ENCODE data around the gene HOOK1.

The HOOK1 gene

DNA sequence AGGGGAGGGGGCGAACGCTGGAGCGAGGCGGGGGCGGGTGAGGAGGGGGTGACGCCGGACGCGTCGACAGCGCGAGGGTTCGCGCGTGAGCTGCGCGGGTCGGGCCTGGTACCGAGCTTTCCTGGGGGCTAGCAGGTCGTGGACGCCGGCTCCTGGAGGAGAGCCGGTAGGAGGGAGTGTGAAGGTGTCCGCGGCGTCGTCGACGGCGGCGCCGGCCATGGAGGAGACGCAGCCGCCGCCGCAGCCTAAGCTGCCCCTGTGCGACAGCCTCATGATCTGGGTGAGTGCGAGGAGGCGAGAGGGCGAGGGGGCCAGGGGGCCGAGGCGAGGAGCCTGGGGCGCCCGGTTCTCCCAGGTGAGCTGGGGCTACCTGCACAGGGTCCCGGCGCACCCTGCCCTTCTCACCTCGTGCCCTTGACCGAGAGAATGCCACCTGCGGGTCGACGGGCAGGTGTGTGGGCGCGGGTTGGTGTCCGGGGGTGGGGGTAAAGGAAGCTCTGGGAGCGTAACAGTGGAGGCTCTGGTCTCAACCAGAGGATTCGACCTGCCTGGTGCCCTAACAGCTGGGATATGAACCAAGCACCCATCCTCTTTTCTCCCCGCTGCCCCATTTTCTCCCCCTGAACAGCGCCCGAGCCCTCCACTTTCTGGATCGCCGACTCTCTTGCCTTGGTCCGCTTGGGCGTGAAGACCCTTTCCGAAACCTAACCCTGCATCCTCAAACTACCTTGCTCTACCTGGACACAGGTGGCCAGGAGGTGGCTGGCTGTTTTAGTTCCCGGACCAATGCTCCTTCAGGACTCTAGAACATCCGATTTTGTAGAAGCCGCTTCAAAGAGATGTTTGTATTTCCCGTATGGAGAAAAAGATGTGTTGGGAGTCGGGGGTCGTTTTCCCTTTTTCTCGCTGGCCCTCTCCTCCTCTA is at the start of gene HOOK1:
TSS of gene HOOK1 (plus strand) at position 49 of the 925 bp plus-strand sequence. CDS start at position 218, 169 bp downstream.
- no peak for DNase-seq

DNA sequence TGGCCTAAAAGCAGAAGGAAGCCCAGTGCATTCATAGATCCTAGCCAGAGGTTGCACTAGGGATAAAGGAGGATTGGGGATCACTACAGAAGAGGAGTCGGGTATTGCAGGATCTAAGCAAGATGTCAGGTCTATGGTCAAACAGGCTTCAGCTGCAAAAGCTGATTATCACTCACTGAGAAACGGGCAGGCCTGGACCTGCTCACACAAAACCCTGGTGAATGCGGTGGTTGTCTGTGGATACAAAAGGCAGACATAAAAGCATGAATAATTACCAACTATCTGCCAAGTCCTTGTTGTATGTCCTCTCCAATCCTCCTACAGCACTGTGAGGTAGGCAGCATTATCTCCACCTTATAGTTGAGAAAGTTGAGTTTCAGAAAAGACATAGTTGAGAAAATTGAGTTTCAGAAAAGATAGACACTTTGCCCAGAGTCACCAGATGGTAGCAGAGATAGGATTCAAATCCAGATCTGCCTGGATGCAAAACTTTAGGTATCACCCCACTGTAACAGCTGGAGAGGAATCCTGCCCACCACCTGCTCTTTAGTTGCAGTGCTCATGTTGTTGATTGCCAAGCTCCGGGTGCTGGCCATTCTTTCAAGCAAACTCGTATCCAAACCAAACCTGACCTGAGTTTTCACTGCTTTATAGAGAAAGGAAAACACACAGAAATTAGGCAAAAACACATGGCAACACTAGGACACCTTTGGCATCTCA is 49.6 kb upstream of the HOOK1 start:
- no peak for DNase-seq

DNA sequence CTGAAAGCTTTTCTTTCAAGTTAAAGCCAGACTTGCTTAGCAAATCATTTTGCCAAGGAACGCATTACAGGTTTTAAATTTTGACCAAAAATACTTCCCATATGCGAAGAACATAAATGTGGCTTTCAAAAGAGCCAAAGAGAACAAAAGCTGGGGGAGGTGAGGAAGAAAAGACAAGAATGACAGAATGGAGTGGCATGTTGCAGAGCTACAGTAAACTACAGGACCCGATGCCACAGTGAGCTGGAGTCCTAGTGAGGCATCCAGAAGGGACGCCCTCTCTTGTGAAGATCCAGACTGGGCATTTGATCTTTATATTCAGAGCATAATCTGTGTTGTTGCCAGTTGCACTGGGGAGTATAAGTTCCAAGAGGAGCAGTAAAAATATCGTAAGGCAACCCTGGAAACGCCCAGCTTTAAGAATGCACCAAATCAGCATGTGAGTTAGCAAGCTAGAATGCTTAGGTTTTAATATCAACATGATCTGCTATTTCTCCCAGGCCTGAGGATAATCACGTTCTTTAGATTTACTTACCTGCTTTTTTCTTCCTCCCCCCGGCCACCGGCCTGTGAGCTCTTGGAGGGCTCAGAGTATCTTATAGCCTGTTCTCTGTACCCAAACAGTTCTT is 48.4 kb upstream of the HOOK1 start:
- no peak for DNase-seq

DNA sequence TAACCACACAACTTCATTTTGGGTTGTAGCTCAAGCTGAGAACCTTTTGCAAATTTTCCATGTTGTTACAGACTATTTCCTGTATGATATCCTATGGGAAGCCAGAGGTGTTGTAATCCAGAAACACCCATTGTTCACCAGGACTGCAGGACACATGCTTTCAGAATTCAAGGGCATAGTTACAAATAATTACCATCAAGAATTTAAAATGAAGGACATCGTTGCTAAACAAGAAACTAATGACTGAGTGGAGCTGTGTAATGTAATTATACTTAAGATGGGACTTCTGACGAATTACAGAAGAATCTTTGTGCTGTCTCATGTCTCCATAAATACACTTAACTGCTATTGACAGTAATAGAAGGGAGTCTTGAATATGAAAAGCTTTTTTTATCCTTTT is 47.6 kb upstream of the HOOK1 start:
- no peak for DNase-seq

DNA sequence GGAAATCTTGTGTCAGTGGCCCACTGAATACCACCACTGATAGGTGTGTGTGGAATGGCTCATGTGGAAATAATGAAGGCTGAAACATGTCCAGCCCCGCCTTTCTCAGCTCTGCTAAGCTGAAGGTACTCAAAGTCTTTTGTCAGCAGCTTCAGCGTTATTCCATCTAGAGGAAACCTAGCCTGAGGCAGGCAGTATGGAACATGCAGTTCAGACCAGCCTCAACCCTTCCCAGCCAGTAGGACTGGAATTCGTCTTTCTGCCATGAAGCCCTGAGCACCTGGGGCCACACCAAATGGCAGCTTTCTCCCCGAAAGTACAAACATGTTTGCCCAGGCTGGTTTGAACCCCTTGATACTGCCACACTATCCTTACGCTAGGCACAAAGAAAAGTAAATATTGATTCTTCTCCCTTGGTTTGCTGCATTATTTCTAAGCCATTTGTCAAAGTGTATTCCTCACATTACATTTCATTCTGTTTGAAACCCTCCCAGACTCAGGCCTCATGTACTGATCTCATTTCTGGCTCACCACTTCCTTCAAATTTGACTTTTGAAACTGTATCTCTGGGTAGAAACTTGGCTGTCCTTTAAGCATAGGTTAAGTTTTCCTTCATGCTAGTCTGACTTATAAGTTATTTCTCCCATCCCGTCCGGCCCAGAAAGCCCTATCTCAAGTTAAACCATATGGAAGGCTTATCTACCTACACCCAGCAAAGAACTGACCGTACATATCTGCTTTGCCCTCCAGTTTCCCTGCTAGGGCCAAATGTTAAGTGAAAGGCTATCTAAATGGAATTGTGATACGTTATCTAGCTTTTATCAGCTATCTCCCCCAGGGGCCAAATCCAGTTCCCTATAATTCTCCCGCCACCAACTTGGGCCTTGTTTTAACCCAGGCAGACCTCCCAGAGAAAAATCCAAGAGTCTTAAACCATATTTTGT is 45.7 kb upstream of the HOOK1 start:
- DNase-seq = no peak

DNA sequence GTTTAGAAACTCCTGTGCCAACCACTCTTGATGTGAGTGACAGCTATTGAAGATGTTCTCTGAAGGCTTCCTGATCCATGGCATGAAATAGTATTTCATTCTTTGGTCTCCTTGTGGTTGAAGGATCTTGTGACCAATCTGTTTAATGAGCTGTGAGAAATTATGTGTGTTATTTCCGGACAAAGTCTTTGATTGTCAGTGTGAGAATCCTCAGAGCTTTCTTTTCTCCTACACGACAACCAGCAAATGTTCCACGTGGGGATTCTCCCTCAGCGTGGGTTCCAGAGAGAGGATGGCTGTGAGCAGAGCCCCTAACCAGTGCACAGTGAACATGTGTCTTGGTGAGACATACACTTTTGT is 45.0 kb upstream of the HOOK1 start:
- DNase-seq = no peak

DNA sequence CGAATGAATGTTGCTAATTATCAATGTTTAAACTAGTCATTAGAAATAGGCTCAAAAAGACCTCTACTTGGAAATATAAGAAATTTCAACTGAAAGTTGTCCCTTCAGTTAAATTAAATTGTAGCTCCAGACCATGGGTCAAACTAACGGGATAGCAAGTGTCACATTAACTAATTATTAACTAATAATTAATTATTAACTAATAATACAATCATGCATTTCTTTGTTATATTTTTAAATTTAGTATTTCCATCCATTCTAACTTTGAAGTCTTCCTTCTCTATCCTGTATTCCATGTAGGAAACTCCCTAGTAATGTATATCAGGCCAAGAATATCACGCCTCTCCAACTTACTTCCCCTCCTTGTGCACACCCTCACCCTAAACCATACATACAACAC is 43.4 kb upstream of the HOOK1 start:
- DNase-seq = no peak

DNA sequence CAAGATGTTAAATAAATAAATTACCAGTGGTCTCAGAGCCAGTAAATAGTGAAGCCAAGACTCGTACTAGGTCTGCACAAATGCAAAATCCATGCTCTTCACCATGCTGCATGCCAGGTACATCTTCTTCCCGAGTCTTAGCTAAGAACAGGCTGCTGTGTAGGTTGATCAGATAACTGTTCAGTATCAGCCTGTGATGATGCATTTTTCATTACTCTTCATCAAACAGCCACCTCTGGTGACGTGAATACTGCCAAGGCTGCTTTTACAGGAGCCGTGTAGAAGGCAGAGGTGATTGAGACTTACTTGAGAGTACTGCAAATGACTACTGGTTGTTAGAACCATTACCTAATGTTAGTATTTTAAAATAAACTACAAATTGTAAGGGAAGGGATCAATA is 39.3 kb upstream of the HOOK1 start:
- DNase-seq = no peak

DNA sequence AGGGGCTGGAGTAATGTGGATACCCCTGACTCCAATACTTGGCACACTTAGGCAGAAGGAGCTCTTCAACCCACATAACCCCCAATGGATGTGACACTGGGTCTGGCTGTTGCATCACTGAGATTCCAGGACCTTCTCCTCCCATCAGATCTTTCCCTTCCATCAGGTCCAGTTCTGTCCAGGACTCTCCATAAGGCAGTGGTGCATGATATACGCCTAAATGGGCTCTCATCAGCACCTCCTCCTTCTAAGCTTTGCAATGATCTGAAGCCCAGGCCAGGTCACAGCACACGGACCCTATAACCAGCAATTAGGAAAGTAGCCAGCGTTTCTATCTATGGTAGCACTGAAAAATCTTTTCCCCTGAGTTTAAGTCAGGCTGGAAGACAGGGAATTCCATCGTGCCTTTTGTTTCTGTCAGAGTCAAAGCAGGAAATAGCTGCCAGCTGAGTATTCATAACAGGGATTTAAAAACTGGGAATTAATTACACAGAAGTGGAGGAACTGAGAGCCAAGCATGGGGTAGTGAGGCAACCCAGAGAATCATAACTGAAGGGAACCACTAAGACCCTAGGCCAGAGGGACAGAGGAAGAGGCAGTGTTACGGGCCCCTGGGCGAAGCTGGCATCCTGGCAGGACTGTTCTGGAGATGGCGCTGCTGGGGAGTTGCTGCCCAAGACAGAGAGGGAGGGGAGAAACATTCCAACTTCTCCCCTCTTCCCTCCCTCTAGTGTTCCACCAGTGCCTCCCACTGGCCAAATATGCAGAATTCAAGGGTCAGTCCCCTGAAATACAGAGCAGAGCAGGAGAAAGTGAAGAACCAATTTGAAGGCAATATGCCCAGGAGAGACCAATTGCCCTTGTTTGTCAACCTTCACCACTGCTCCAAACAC is 37.5 kb upstream of the HOOK1 start:
- DNase-seq = no peak

DNA sequence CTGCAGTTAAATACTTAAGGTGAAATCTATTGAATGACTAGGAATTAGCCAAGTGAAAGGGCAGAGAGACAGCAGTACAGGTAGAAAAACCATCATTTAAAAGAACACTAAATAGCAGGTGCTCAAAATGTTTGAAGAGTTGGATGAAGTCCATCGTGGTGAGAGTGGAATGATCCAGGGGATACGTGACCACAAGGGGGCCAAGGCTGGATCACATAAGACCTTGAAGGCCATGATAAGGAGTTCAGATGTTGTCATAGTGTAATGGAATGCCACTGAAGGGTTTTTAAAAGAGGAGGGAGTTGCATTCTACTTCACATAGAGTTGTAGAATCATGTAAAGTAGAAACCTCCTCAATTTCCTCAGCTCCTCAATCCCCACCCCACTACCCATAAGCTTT is 34.8 kb upstream of the HOOK1 start:
- no peak for DNase-seq

DNA sequence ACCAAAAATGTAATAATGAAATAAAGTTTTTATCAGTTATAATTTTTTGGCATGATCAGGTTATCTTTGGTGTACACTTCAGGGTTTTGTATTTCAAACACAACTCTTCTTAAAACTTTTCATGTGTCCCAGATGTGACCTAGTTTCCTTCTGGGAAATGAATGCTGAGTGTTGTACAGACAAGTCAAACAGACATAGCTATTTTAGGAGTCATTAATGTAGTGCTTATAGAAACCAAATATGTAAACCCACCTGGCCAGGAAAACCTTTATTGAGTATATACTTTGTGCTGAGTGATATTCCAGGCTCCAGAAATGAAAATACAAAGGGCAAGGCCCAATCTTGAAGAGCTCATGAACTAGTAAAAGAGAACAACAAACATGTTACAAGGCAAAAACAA is 25.9 kb upstream of the HOOK1 start:
- DNase-seq = no peak

DNA sequence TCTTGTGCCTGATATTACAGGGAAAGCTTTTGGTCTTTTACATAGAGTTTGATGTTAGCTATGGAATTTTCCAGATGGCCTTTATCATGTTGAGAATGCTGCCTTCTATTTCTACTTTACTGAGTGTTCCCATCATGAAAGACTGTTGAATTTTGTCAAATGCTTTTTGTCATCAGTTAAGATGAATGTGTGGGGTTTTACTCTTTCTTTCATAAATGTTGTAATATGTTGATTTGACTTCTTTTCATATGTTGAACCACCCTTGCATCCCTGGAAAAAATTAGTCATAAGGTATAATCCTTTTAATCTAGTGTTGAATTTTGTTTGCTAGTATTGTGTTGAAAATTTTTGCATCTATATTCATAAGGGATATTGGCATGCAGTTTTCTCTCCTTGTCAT is 16.1 kb upstream of the HOOK1 start:
- no peak for DNase-seq

DNA sequence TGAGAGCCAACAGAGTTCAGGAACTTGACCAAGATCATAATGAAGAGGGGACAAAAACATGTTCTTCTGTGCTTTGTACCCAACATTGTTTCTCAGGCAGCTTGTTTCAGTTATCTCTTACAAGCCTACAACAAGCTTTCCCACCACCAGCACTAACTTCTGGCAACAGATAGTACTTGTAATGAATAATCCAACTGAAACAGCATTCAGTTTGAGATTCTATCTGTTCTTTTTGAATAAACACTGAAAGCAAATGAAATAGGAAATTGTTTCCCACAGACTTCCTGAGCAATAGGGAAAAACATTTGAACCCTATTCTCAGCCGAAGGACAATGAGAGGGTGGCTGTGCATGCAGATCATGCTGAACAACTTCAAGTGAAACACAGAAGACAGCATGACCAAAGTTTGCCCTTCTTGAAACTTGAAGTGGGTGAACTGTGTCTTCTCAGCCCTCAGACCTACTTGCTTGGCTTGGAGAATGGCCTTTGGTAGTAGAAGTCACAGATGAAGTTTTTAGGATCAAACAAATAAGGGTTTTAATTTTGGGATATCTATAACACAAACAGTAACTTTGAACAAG is 11.2 kb upstream of the HOOK1 start:
- no peak for DNase-seq

DNA sequence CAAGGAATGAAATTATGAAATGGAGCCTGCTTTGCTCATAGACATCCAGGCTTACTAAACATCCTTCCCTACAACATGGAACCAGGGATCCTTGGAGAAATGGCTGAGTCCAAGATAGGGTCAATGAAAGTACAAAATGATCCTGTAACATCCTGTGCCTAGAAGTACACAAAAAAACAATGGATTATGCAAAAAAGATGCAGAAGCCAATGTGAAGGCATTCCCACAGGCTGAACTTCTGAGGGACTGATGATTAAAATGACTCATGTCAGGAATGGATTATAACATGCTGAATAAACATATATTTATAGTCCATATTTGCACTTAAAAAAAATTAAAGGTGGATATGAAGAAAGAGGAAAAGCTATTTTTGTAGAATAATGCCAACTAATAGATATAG is 10.4 kb upstream of the HOOK1 start:
- no peak for DNase-seq

DNA sequence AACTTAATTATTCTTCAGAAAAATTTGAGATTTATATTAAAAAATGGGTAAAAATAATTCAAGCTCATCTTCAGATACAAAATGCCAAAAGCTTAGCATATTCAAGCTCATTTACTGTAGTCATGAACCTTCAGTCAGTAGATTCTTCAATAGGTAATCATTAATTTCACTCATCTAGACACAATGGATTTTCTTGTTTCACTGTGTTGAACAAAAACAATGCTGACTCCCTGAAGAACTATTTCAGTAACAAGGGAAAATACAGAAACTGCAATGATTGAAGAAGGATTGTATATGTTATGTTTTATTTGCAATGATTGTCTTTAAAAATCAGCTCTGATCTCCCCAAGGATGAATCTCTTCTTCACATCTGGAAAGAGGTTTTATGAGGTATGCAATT is 9.2 kb upstream of the HOOK1 start:
- DNase-seq = no peak

DNA sequence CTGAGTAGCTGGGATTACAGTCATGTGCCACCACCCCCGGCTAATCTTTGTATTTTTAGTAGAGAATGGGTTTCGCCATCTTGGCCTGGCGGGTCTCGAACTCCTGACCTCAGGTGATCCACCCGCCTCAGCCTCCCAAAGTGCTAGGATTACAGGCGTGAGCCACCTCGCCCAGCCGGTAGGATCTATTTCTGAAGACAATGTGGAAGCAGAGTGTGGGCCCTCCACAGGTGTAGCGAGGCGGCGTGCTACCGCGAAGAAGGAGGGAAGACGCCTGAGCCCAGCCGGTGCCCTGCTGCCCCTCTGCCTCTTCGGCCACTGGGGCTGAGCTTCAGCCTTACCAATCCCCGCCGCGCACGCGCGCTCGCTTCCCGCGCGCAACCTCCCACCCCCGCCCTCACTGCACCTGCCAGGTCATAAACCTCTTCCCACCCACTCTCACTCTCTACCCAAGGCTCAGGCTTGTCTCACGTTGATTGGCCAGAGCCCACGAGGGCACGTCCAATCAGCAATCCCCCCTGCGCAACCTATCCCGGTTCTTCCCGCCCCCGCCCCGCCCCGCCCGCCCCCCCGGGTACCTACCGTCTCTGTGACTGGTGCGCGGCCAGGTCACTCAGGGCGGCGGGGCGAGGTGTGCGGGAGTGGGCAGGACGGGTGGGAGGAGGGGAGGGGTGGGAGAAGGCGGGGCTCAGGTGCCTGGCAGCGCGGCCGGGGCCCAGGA is 409 bp upstream of the HOOK1 start:
- DNase-seq = no peak

DNA sequence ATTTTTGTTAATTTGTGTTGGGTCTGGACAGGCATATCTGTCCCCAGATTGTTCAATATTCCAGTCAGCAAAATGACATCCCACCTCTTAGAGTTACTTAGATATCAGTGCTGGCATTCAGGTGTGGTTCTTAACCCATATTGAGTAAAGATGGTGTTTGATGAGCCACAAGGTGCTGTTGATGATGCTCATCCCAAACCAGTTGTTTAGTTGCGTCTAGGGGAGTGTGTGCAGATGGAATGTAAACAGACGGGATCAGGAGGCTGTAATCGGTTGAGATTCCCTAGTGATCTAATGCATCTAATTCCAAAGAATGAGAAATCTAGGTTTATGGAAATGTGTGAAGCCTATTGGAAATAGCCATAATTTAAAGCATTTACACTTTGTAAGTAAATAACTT is 1.1 kb downstream of the HOOK1 start:
- DNase-seq = no peak

DNA sequence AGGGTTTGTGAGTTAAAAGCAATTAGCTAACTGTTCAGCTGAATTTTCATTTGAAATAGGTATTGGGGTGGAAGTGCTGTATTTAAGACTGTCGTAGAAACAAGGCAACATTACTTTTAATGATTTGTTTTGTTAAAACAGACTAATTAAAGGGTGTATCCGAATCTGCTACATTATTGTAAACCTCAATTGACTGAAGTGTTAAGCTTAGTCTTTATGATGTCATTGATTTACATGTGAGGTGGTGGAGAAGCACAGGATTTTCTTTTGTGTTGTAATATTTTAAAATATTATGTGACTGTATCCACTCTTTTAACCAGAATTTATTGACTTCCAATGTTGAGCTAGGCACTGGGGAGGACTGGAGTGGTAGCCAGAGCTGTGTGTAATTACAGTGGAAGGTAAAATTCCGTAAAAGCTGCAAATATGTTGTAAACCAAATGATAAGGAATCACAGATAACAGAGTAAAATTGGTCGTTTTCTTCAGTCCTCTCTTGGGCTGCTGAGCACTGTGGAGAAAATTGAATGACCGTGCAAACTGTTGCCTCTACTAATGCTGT is 1.6 kb downstream of the HOOK1 start:
- no peak for DNase-seq

DNA sequence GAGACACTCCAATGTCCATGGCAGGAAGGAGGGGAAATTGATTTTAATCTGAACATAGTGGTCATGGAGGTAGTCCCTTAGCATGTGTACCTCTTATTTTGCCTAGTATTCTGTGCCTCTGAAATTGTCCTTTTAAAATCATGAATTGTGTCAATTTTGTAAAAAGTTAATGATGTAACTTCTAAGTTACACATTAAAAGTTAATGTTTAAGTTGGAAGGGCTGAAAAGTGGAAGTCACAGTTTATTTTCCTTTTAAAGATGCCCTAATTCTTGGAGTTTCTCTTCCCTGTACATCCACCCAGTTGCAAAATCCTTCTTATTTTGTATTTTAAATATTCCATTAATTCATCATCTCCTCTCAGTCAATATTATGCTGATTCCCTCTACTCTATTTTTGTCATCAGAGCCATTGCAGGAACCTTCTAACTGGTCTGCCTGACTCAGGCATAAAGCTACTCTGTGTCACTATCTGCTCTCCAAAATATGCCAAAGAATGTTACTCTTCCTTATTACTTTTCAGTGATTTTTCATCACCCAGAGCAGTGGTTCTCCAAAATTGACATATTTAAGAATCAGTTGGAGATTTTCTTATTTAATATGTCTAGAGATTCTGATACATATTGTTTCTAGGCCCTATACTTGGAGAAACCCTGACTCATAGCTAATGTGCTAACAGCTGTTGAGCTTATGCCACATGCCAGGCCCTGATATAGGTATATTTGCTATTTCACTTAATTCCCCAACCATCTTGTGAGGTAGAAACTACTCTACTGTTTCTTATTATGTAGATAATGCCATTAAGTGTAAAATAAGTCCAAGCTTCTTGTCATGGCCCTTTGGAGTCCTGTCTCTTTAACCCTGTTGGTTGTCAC is 5.1 kb downstream of the HOOK1 start:
- no peak for DNase-seq

Data from NK-92 treated with Interleukin-12 subunit alpha and Interleukin-12 subunit beta, amount 100 ng/mL, for 24 hours (cell line).